Suprapubic skin (tissue), 3 donors: Measurements from ENCODE around the gene NT5C1B.

Experiments used
- CTCF ChIP-seq, 2 donors: fragments of 200-600 bp in 1 of 2; fragments of 450-650 bp in 1 of 2; sonication (generic) in 1 of 2; IDR thresholded peaks; one replicate each; pipeline ENCODE4 v1.5.1; 2016 to 2019; ENCODE audit warnings: antibody characterized with exemption in 2 of 2, mild to moderate bottlenecking in 1 of 2, moderate library complexity in 1 of 2
- EP300 ChIP-seq: sonication (generic); formaldehyde crosslinking; IDR thresholded peaks from one replicate; pipeline ENCODE4 v1.6.1; 2017; ENCODE audit warnings: antibody characterized with exemption

GRCh38 chr2:18531194-18531593 is 58.2 kb downstream of the NT5C1B start:
- TF ChIP-seq EP300 (no peak), CTCF (IDR thresholded peaks at IDR 0.05) (no peak)
